Measurements from ENCODE around the gene MAP3K20.

The MAP3K20 gene

DNA sequence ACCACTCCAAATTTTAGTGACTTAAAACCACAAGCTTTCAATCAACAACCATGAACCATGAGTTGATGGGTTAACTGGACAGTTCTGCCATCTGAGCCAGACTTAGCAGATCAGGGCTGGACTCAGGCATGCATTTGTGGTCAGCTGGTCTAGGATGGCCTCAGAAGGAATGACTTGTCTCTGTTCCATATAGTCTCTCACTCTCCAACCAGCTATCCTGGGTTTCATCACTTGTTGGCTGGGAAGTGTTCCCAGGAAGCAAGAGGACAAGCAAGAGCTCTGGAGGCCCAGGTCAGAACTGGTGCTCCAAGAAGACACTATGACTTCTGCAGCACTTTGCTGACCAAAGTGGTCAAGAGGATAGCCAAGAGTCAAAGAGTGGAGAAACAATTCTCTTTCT lies 17.5 kb upstream of the MAP3K20 start:
- Histone ChIP-seq H2AFZ (ENCODE audit: low read depth, low read length) (no peak overlapping the region), H3K27me3 (ENCODE audit: insufficient read depth, low read length) (no peaks in the 10 kb centered on the region), H3K4me3 (ENCODE audit: low read length) (no peak overlapping the region), H3K9me3 (ENCODE audit: low read length) (no peaks in the 10 kb centered on the region), H3K4me1 (ENCODE audit: insufficient read depth, low read length) (peaks cover 3% of the 10 kb centered on the region), H3K36me3 (ENCODE audit: insufficient read depth, low read length) (no peaks in the 10 kb centered on the region)

DNA sequence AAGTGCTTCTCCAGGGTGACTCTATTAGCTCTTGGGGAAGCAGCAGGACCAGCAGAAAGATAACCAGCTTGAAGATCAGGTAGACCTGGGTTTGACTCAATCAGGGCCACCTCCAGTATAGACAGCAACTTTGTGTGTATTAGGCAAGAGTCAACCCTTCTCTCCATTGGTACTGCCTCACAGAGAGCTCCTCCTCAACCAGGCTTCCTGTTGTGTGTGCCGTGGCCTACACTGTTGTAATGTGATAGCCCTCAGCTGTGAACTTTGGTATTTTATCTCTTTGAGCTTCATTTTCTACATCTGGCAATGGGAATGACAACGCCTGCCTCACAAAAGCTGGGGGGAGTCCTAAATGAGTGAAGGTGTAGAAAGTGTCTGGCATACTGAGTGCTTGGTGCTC lies 17.0 kb upstream of the MAP3K20 start:
- no peaks in the 10 kb centered on the region for H3K9me3 ChIP-seq (ENCODE audit: low read length)
- no peak overlapping the region for H3K4me3 ChIP-seq (ENCODE audit: low read length)
- peaks cover 3% of the 10 kb centered on the region for H3K4me1 ChIP-seq (ENCODE audit: insufficient read depth, low read length)
- no peak overlapping the region for H2AFZ ChIP-seq (ENCODE audit: low read depth, low read length)
- H3K27me3 ChIP-seq (ENCODE audit: insufficient read depth, low read length) = no peaks in the 10 kb centered on the region
- no peaks in the 10 kb centered on the region for H3K36me3 ChIP-seq (ENCODE audit: insufficient read depth, low read length)

DNA sequence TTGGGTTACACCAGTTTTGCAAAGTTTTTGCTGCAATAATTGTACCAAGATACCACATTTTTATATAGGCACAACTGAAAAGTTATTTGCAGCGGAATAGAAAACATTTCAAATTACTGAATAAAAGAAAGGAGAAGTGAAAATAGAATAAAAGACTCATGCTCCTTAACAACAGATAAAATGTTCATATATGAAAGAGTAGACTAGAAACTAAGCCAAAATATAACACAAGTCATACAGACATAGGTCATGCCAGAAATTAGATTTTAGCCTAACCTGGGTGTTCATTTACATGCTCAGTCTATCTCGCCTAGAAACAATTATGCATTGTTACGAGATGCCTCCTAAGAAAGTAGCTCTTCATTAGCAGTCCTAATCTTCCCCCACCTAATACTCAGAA lies 16.4 kb upstream of the MAP3K20 start:
- no peaks in the 10 kb centered on the region for H3K36me3 ChIP-seq (ENCODE audit: insufficient read depth, low read length)
- H3K9me3 ChIP-seq (ENCODE audit: low read length) = no peaks in the 10 kb centered on the region
- H3K27me3 ChIP-seq (ENCODE audit: insufficient read depth, low read length) = no peaks in the 10 kb centered on the region
- no peak overlapping the region for H3K4me3 ChIP-seq (ENCODE audit: low read length)
- H3K4me1 ChIP-seq (ENCODE audit: insufficient read depth, low read length) = peaks cover 3% of the 10 kb centered on the region
- H2AFZ ChIP-seq (ENCODE audit: low read depth, low read length) = no peak overlapping the region

DNA sequence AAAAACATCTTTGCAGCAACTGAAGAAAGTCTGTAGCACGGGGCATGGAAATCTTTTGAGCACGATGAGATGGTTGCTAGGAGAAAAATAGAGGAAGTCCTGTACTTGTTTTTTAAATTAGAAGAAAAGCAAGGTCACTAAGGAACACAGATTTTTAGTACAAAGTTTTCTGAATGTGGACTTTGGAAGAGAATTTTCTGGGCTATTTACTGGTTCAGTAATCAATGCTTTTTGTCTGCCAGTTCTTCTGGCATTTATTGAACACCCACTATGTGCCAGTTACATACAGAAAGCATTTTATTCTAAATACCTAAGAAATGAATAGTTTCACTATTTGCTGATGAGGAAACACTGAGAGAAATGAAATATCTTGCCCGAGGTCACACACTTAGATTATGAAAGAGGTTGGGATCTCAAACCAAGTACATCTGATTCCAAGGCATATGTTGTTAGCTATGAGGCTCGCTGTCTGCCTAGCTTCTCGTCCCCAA lies 15.6 kb upstream of the MAP3K20 start:
- H3K4me1 ChIP-seq (ENCODE audit: insufficient read depth, low read length) = peaks cover 3% of the 10 kb centered on the region
- H3K4me3 ChIP-seq (ENCODE audit: low read length) = no peak overlapping the region
- H3K9me3 ChIP-seq (ENCODE audit: low read length) = no peaks in the 10 kb centered on the region
- no peaks in the 10 kb centered on the region for H3K36me3 ChIP-seq (ENCODE audit: insufficient read depth, low read length)
- H2AFZ ChIP-seq (ENCODE audit: low read depth, low read length) = no peak overlapping the region
- H3K27me3 ChIP-seq (ENCODE audit: insufficient read depth, low read length) = no peaks in the 10 kb centered on the region

DNA sequence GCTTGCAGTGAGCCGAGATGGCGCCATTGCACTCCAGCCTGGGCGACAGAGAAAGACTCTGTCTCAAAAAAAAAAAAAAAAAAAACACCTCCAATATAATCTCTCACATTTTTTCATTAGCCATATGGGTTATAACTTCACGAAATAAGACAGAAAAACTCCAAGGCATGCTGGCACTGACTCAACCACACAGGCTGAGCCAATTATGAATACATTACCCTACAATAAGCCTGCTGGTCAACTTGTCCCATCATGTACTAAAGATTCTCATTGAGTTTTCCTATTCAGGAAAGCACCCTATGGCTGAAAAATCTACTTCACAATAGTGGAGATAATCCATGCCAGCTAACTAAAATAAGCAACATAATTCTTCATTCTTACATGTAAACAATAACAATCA lies 12.8 kb upstream of the MAP3K20 start:
- Histone ChIP-seq H2AFZ (ENCODE audit: low read depth, low read length) (no peak overlapping the region), H3K9me3 (ENCODE audit: low read length) (no peaks in the 10 kb centered on the region), H3K27me3 (ENCODE audit: insufficient read depth, low read length) (no peaks in the 10 kb centered on the region), H3K36me3 (ENCODE audit: insufficient read depth, low read length) (no peaks in the 10 kb centered on the region), H3K4me3 (ENCODE audit: low read length) (no peak overlapping the region), H3K4me1 (ENCODE audit: insufficient read depth, low read length) (peaks cover 10% of the 10 kb centered on the region)

DNA sequence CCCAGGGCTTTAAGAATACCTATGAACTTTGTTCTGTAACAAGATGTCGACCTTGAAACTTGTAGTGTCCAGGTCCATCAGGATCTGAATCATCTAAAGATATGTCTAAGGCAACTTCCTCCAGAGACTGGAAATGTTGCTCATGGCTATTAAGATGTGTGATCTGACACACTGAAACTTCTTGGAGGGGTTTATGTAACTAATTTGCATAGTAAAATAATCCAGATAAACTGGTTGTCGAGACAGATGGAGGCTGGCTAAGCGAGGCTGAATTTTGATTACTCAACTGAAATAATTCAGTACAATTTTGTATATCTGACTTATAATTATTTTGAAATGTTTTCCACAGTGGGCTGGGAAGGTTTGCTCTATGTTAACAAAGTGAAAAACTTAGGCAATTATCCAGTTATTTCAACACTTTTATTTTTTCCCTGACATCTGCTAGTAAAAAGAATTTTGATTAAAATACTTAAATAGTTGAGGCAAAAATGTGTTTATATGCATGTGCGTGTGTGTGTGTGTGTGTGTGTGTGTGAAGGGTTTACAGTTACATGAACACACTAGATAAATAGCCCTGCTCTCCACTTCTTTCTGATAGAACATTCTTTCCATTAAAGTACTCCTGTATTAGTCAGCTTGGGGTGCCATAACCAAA lies 11.4 kb upstream of the MAP3K20 start:
- H3K27me3 ChIP-seq (ENCODE audit: insufficient read depth, low read length) = no peaks in the 10 kb centered on the region
- peaks cover 10% of the 10 kb centered on the region for H3K4me1 ChIP-seq (ENCODE audit: insufficient read depth, low read length)
- H2AFZ ChIP-seq (ENCODE audit: low read depth, low read length) = no peak overlapping the region
- no peaks in the 10 kb centered on the region for H3K9me3 ChIP-seq (ENCODE audit: low read length)
- H3K36me3 ChIP-seq (ENCODE audit: insufficient read depth, low read length) = no peaks in the 10 kb centered on the region
- no peak overlapping the region for H3K4me3 ChIP-seq (ENCODE audit: low read length)

DNA sequence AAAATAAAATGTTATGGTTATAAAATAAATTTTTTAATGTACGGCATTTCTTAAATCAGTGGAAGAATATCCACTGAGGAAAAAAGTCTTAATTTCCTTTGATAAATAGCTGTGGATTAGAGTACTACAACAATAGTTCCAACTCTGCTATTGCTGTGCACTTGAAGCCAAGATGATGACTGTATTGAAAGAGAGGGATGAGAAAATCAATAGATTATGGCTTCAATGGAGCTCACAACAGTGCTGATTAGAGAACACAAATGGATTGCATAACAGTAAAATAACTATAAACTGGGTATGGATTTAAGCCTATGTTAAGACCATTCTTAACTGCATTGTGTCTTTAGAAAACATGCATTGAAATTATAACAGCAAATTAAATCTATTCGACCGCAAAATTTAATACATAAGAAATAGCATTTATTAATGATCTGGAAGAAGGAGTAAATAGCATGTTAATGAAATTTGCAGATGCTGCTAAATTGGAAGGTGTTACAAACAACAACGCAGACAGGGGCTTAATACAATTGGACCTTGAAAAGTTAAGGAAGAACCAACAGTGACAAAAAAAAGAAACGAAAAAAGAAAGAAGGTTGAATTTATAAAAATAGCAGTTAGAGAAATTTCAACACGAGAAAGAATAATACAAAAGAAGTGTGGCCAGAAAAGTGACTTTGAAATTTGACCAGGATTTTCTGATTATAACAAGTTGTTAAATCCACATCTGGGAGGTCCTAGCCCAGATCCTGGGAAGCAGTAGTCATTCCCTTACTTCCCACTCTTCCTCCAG lies 8.6 kb upstream of the MAP3K20 start:
- Histone ChIP-seq H3K36me3 (ENCODE audit: insufficient read depth, low read length) (no peaks in the 10 kb centered on the region), H3K4me3 (ENCODE audit: low read length) (no peak overlapping the region), H3K4me1 (ENCODE audit: insufficient read depth, low read length) (peaks cover 7% of the 10 kb centered on the region), H3K27me3 (ENCODE audit: insufficient read depth, low read length) (no peaks in the 10 kb centered on the region), H3K9me3 (ENCODE audit: low read length) (no peaks in the 10 kb centered on the region), H2AFZ (ENCODE audit: low read depth, low read length) (no peak overlapping the region)

DNA sequence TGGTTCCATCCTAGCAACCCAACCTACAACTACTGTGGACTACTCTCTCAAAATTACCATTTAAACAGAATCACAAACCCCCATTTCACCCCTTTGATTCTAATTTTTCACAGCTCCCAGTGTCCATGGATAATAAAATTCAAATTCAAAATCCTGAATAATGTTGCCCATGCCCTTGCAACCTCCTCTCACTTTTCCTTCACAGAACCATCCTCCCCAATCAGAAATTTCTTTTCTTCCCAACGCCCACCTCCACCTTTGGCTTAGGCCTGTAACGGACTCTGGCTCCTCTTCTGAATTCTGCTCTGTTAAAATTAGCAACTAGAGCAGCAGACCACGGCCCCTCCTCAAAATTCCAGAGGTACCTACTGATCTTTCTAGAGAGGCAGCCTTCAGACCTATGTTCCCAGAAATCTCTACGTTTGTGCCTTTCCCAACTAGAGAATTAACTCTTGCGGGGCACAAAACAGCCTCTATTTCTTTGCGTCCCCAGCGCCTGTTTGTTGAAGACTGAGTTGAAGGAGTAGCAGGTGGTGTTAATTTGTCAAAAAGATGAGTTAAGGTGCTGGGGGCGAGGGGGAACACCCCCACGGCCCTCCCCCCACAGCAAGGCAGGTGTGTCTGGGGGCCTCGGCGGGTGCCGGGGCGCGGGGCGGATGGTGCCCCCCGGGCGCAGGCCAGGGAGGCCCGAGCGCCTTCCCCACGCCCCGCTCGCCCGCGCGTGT lies 428 bp upstream of the MAP3K20 start:
- peak overlapping the region; percentile 95 for H2AFZ ChIP-seq (ENCODE audit: low read depth, low read length)
- H3K36me3 ChIP-seq (ENCODE audit: insufficient read depth, low read length) = no peaks in the 10 kb centered on the region

DNA sequence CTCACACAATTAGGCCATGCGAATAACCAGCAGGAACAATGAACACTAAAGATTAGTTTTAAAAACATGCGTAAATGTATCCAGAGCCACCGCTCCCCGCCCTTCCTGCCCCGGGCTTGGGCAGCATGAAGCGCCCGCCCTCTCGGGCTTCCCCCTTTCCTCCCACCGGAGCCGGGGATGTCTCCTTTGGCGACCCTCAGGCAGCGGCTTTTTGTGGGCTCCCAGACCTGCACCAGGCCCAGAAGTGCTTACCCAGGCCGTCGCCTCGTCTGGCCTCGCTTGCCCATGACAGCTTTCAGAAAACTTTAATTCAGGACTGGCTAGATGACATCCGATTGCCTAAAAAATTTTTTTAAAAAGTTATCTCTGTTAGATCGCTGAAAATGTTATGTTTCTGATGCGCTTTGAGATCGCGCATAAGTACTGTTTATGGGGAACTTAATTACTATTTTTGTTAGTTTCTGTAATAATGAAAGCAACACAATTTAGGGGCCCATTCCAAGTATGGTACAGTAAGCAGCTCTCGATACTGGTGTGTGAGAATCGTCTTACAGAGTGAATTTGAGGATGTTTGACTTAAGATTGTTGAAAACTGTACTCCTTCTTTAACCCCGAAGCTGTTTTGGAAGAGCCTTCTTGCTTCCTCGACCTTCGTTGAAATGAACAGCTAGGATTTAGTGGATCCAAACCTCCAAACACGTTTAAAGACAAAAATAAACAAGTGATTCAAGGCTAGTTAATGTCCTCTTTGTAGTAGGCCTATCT lies 1.1 kb downstream of the MAP3K20 start:
- H3K4me3 ChIP-seq (ENCODE audit: low read length) = peak overlapping the region; percentile 90
- no peaks in the 10 kb centered on the region for H3K9me3 ChIP-seq (ENCODE audit: low read length)
- peak overlapping the region; percentile 95 for H2AFZ ChIP-seq (ENCODE audit: low read depth, low read length)
- peaks cover 17% of the 10 kb centered on the region for H3K27me3 ChIP-seq (ENCODE audit: insufficient read depth, low read length)
- H3K4me1 ChIP-seq (ENCODE audit: insufficient read depth, low read length) = peaks cover 15% of the 10 kb centered on the region
- no peaks in the 10 kb centered on the region for H3K36me3 ChIP-seq (ENCODE audit: insufficient read depth, low read length)

More for the DNA sequence above, 428 bp upstream of the MAP3K20 start:
- no peaks in the 10 kb centered on the region for H3K9me3 ChIP-seq (ENCODE audit: low read length)
- peaks cover 17% of the 10 kb centered on the region for H3K27me3 ChIP-seq (ENCODE audit: insufficient read depth, low read length)
- H3K4me1 ChIP-seq (ENCODE audit: insufficient read depth, low read length) = peaks cover 15% of the 10 kb centered on the region
- H3K4me3 ChIP-seq (ENCODE audit: low read length) = peak overlapping the region; percentile 90

DNA sequence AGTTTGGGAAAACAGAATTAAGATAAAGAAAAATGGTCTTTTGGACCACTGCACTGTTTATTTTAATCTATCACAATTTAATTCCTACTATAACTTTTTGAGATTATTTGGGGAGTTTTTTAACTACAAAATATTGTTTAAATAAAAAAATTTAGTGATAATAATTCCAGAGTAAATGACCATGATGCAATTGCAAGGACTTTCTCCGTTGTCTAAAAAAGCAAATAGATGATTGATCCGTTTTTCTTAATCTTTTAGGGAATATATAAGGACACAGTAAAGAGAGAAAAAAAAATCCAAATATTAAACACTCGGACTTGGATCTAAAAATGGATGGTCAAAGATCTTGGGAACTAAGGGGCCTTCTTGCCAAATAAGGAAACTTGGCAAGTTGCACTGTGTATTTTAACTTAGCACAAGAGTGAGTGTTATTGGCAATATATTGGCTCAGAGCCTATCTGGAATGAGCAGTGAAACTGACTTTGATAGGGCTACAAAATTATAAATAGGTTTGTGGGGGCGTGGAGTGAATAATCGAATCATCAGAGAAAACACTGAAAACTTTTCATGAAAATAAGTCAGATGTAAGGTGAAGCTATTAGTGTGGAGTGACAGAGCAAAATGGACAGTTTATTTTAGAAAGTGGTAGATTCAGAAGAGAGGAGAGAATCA lies 2.0 kb downstream of the MAP3K20 start:
- Histone ChIP-seq H3K9me3 (ENCODE audit: low read length) (peaks cover 2% of the 10 kb centered on the region), H3K4me1 (ENCODE audit: insufficient read depth, low read length) (peaks cover 15% of the 10 kb centered on the region), H3K36me3 (ENCODE audit: insufficient read depth, low read length) (no peaks in the 10 kb centered on the region), H3K27me3 (ENCODE audit: insufficient read depth, low read length) (peaks cover 14% of the 10 kb centered on the region), H2AFZ (ENCODE audit: low read depth, low read length) (no peak overlapping the region), H3K4me3 (ENCODE audit: low read length) (peak overlapping the region; percentile 90)

DNA sequence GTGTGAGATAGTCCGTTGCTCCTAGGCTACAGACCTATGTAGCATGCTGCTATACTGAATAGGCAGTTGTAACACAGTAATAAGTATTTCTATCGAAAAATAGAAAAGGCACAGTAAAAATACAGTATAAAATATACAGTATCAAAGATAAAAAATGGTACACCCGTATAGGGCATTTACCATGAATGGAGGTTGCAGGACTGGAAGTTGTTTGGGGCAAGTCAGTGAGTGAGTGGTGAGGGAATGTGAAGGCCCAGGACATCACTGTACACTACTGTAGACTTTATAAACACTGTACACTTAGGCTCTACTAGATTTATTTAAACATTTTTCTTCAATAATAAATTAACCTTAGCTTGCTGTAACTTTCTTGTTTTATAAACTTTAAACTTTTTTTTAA lies 3.5 kb downstream of the MAP3K20 start:
- Histone ChIP-seq H3K4me1 (ENCODE audit: insufficient read depth, low read length) (peaks cover 15% of the 10 kb centered on the region), H3K27me3 (ENCODE audit: insufficient read depth, low read length) (peaks cover 3% of the 10 kb centered on the region), H3K4me3 (ENCODE audit: low read length) (no peak overlapping the region), H3K9me3 (ENCODE audit: low read length) (peaks cover 2% of the 10 kb centered on the region), H3K36me3 (ENCODE audit: insufficient read depth, low read length) (no peaks in the 10 kb centered on the region), H2AFZ (ENCODE audit: low read depth, low read length) (no peak overlapping the region)

All from neuron (in vitro differentiated cells).